ENCODE results near the gene BGN.

Gene BGN

GRCh38 chrX:153538424-153538823 is 43.6 kb downstream of the BGN start:
- Histone ChIP-seq H2BK15ac (ENCODE audit: low read depth, poor library complexity, severe bottlenecking) (no peak overlapping the region), H4K8ac (ENCODE audit: low read length) (no peak overlapping the region), H3K79me1 (replicated peaks; ENCODE audit: low read length, poor library complexity, severe bottlenecking) (no peaks in the 10 kb centered on the region), H3K4ac (ENCODE audit: low read depth in 1 of 2, low read length in 2 of 2) (no peak overlapping the region), H2BK5ac (ENCODE audit: low read depth, low read length, poor library complexity, severe bottlenecking) (no peak overlapping the region), H3K4me3 (ENCODE audit: insufficient read depth in 1 of 2, low read depth in 1 of 2, low read length in 2 of 2) (no peak overlapping the region), H3K23ac (ENCODE audit: low read length in 2 of 2) (no peak overlapping the region), H3K27me3 (ENCODE audit: control insufficient read depth in 1 of 2, insufficient read depth in 1 of 2, low read length in 2 of 2) (peaks cover 4 to 62% of the 10 kb centered on the region in 2 experiments), H4K91ac (ENCODE audit: low read length) (no peak overlapping the region), H3K14ac (ENCODE audit: low read length in 2 of 2) (no peak overlapping the region), H3K27ac (ENCODE audit: low read length, poor library complexity, severe bottlenecking) (no peak overlapping the region), H3K36me3 (ENCODE audit: control insufficient read depth in 1 of 2, insufficient read depth in 2 of 2, low read depth in 1 of 2, low read length in 2 of 2) (no peaks in the 10 kb centered on the region), H2BK120ac (ENCODE audit: low read depth, low read length) (no peak overlapping the region), H3K9me3 (ENCODE audit: control insufficient read depth, low read length) (no peaks in the 10 kb centered on the region), H2AK5ac (ENCODE audit: low read length, severe bottlenecking) (no peak overlapping the region), H3K9ac (ENCODE audit: low read length) (no peak overlapping the region), H2AFZ (ENCODE audit: low read depth, low read length) (no peak overlapping the region), H2BK12ac (ENCODE audit: low read length in 2 of 2) (no peak overlapping the region), H3K4me1 (ENCODE audit: control insufficient read depth, insufficient read depth, low read depth, low read length) (peaks cover 3% of the 10 kb centered on the region), H3K4me2 (ENCODE audit: low read length, poor library complexity, severe bottlenecking) (no peak overlapping the region), H3K18ac (ENCODE audit: low read depth in 1 of 2, low read length in 2 of 2) (no peak overlapping the region)
- DNase-seq: no peak
- WGBS: 87% methylated on average over 17 of the region's 17 CpGs

- 45% methylated on average over 29 of the region's 31 CpGs for WGBS
- Histone ChIP-seq H2BK15ac (ENCODE audit: low read depth, poor library complexity, severe bottlenecking) (no peak overlapping the region), H3K18ac (ENCODE audit: low read depth in 1 of 2, low read length in 2 of 2) (no peak overlapping the region), H3K4me1 (ENCODE audit: control insufficient read depth, insufficient read depth, low read depth, low read length) (peaks cover 3% of the 10 kb centered on the region), H2BK12ac (ENCODE audit: low read length in 2 of 2) (no peak overlapping the region), H3K27ac (ENCODE audit: low read length, poor library complexity, severe bottlenecking) (no peak overlapping the region), H2AK5ac (ENCODE audit: low read length, severe bottlenecking) (no peak overlapping the region), H3K23ac (ENCODE audit: low read length in 2 of 2) (no peak overlapping the region), H3K4me2 (ENCODE audit: low read length, poor library complexity, severe bottlenecking) (no peak overlapping the region), H3K14ac (ENCODE audit: low read length in 2 of 2) (no peak overlapping the region), H2BK120ac (ENCODE audit: low read depth, low read length) (no peak overlapping the region), H3K9ac (ENCODE audit: low read length) (no peak overlapping the region), H4K8ac (ENCODE audit: low read length) (no peak overlapping the region), H4K91ac (ENCODE audit: low read length) (no peak overlapping the region), H3K27me3 (ENCODE audit: control insufficient read depth in 1 of 2, insufficient read depth in 1 of 2, low read length in 2 of 2) (peaks cover 4 to 54% of the 10 kb centered on the region in 2 experiments), H2BK5ac (ENCODE audit: low read depth, low read length, poor library complexity, severe bottlenecking) (no peak overlapping the region), H3K4me3 (ENCODE audit: insufficient read depth in 1 of 2, low read depth in 1 of 2, low read length in 2 of 2) (no peak overlapping the region), H2AFZ (ENCODE audit: low read depth, low read length) (no peak overlapping the region), H3K9me3 (ENCODE audit: control insufficient read depth, low read length) (no peaks in the 10 kb centered on the region), H3K4ac (ENCODE audit: low read depth in 1 of 2, low read length in 2 of 2) (no peak overlapping the region), H3K36me3 (ENCODE audit: control insufficient read depth in 1 of 2, insufficient read depth in 2 of 2, low read depth in 1 of 2, low read length in 2 of 2) (no peaks in the 10 kb centered on the region), H3K79me1 (replicated peaks; ENCODE audit: low read length, poor library complexity, severe bottlenecking) (no peaks in the 10 kb centered on the region)
- peak; percentile 49 for DNase-seq
Observed at GRCh38 chrX:153539171-153539978, 44.6 kb downstream of the BGN start.

- Histone ChIP-seq H2BK120ac (ENCODE audit: low read depth, low read length) (no peak overlapping the region), H3K36me3 (ENCODE audit: control insufficient read depth in 1 of 2, insufficient read depth in 2 of 2, low read depth in 1 of 2, low read length in 2 of 2) (no peaks in the 10 kb centered on the region), H3K4me1 (ENCODE audit: control insufficient read depth, insufficient read depth, low read depth, low read length) (peaks cover 3% of the 10 kb centered on the region), H3K27me3 (ENCODE audit: control insufficient read depth in 1 of 2, insufficient read depth in 1 of 2, low read length in 2 of 2) (peaks cover 4 to 48% of the 10 kb centered on the region in 2 experiments), H2BK15ac (ENCODE audit: low read depth, poor library complexity, severe bottlenecking) (no peak overlapping the region), H2AK5ac (ENCODE audit: low read length, severe bottlenecking) (no peak overlapping the region), H3K79me1 (replicated peaks; ENCODE audit: low read length, poor library complexity, severe bottlenecking) (no peaks in the 10 kb centered on the region), H3K4ac (ENCODE audit: low read depth in 1 of 2, low read length in 2 of 2) (no peak overlapping the region), H3K4me2 (ENCODE audit: low read length, poor library complexity, severe bottlenecking) (no peak overlapping the region), H4K8ac (ENCODE audit: low read length) (no peak overlapping the region), H2BK12ac (ENCODE audit: low read length in 2 of 2) (no peak overlapping the region), H3K18ac (ENCODE audit: low read depth in 1 of 2, low read length in 2 of 2) (no peak overlapping the region), H2BK5ac (ENCODE audit: low read depth, low read length, poor library complexity, severe bottlenecking) (no peak overlapping the region), H3K9me3 (ENCODE audit: control insufficient read depth, low read length) (no peaks in the 10 kb centered on the region), H3K4me3 (ENCODE audit: insufficient read depth in 1 of 2, low read depth in 1 of 2, low read length in 2 of 2) (no peak overlapping the region), H3K9ac (ENCODE audit: low read length) (no peak overlapping the region), H4K91ac (ENCODE audit: low read length) (no peak overlapping the region), H3K23ac (ENCODE audit: low read length in 2 of 2) (no peak overlapping the region), H2AFZ (ENCODE audit: low read depth, low read length) (no peak overlapping the region), H3K14ac (ENCODE audit: low read length in 2 of 2) (no peak overlapping the region), H3K27ac (ENCODE audit: low read length, poor library complexity, severe bottlenecking) (no peak overlapping the region)
- 84% methylated on average over 6 of the region's 9 CpGs for WGBS
- no peak for DNase-seq
Observed at GRCh38 chrX:153539979-153540358, 45.2 kb downstream of the BGN start.

- Histone ChIP-seq H3K4ac (ENCODE audit: low read depth in 1 of 2, low read length in 2 of 2) (no peak overlapping the region), H4K91ac (ENCODE audit: low read length) (no peak overlapping the region), H3K4me1 (ENCODE audit: control insufficient read depth, insufficient read depth, low read depth, low read length) (peaks cover 2% of the 10 kb centered on the region), H3K23ac (ENCODE audit: low read length in 2 of 2) (no peak overlapping the region), H3K4me3 (ENCODE audit: insufficient read depth in 1 of 2, low read depth in 1 of 2, low read length in 2 of 2) (no peak overlapping the region), H2AFZ (ENCODE audit: low read depth, low read length) (no peak overlapping the region), H3K9ac (ENCODE audit: low read length) (no peak overlapping the region), H2BK12ac (ENCODE audit: low read length in 2 of 2) (no peak overlapping the region), H3K27ac (ENCODE audit: low read length, poor library complexity, severe bottlenecking) (no peak overlapping the region), H2BK5ac (ENCODE audit: low read depth, low read length, poor library complexity, severe bottlenecking) (no peak overlapping the region), H3K18ac (ENCODE audit: low read depth in 1 of 2, low read length in 2 of 2) (no peak overlapping the region), H3K9me3 (ENCODE audit: control insufficient read depth, low read length) (no peaks in the 10 kb centered on the region), H4K8ac (ENCODE audit: low read length) (no peak overlapping the region), H3K79me1 (replicated peaks; ENCODE audit: low read length, poor library complexity, severe bottlenecking) (no peaks in the 10 kb centered on the region), H2AK5ac (ENCODE audit: low read length, severe bottlenecking) (no peak overlapping the region), H3K36me3 (ENCODE audit: control insufficient read depth in 1 of 2, insufficient read depth in 2 of 2, low read depth in 1 of 2, low read length in 2 of 2) (no peaks in the 10 kb centered on the region), H3K14ac (ENCODE audit: low read length in 2 of 2) (no peak overlapping the region), H2BK15ac (ENCODE audit: low read depth, poor library complexity, severe bottlenecking) (no peak overlapping the region), H3K4me2 (ENCODE audit: low read length, poor library complexity, severe bottlenecking) (no peak overlapping the region), H2BK120ac (ENCODE audit: low read depth, low read length) (no peak overlapping the region), H3K27me3 (ENCODE audit: control insufficient read depth in 1 of 2, insufficient read depth in 1 of 2, low read length in 2 of 2) (peaks cover 9 to 41% of the 10 kb centered on the region in 2 experiments)
- DNase-seq: no peak
- WGBS: 75% methylated on average over 8 of the region's 8 CpGs
Observed at GRCh38 chrX:153544727-153545126, 49.9 kb downstream of the BGN start.
